Ramos (cell line): ENCODE results near the gene RBM33.
"Not testable (repeated sequence)": the region's sequence is repeated elsewhere in the genome, so short reads cannot be mapped to it uniquely, and the experiment has no call there.

Experiments used
- in situ Hi-C: fragments of 300-500 bp; cut with MboI; formaldehyde crosslinking; loops from one replicate; pipeline ENCODE4 v1.14.3; 2022; ENCODE audit warnings: low sequenced_read_pairs; ENCODE audit not compliant: unreplicated experiment

RBM33 gene, protein sequence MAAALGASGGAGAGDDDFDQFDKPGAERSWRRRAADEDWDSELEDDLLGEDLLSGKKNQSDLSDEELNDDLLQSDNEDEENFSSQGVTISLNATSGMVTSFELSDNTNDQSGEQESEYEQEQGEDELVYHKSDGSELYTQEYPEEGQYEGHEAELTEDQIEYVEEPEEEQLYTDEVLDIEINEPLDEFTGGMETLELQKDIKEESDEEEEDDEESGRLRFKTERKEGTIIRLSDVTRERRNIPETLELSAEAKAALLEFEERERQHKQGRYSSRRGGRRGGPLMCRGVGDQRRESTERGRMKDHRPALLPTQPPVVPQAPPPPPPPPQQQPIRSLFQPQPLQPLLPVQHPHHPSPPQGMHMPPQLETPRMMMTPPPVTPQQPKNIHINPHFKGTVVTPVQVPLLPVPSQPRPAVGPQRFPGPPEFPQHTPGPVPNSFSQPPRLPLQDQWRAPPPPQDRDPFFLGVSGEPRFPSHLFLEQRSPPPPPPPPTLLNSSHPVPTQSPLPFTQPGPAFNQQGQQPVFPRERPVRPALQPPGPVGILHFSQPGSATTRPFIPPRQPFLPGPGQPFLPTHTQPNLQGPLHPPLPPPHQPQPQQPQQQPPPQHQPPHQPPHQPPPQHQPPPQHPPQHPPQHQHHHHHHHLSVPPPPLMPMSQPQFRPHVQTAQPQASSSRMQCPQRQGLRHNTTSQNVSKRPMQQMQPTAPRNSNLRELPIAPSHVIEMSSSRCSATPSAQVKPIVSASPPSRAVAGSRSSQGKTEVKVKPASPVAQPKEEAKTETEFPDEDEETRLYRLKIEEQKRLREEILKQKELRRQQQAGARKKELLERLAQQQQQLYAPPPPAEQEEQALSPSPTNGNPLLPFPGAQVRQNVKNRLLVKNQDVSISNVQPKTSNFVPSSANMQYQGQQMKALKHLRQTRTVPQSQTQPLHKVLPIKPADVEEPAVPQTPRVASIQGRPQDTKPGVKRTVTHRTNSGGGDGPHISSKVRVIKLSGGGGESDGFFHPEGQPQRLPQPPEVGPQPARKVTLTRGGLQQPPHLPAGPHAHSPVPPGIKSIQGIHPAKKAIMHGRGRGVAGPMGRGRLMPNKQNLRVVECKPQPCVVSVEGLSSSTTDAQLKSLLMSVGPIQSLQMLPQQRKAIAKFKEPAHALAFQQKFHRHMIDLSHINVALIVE

DNA sequence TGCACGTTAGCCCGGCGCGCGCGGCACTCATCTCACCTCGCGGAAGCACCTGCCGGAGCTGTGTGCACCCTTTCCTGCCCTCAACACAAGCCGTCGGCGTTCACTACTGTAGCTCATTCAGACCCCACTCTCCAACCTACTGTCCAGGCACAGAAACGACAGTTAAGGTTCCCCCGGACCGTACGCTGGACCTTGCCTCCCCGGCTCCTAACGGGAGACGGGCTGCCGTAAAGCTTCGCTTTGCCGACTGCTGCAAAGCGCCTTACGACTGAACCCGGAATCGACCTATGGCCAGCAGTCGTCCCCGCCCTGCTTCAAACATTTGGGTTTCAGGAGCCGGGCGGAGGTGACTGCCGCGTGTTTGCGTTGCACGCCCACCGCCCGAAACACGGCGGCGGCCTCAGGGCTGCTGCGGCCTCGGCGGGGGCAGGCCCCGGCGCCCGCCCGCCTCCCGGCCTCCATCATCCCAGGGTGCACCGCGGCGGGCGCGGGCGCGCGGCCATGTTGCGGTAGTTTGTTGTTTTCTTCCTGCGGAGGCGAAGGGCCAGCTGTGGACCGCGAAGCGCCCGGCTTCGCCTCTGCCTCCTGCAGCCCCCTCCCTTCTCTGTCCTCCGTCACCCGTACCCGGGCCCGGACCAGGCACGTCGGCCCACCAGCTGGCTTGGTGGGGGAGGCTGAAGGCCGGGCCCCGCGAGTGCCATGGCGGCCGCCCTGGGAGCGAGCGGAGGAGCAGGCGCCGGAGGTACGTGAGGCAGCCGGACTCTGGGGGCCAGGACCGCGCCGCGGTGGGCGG, at the start of gene RBM33:
Gene RBM33 (plus strand): TSS at position 484 of the 793 bp plus-strand sequence. CDS start 216 bp downstream, at position 700.
- in situ Hi-C loops: no loop called here

DNA sequence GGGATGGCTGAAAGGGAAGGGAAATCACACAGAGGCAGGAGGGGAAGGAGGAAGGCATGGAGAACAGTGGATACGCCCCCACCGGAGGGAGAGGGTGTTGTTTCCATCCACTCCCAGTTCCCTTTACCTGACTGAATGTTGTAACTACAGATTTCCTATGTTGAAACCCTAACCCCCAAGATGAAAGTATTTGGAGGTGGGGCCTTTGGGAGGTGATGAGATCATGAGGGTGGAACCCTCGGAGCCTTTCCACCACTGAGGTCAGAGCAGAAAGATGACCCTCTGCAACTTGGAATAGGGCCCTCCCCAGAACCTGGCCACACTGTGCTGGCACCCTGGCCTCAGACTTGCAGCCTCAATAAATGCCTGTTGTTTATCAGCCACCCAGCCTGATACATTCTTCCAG, 49.5 kb upstream of the RBM33 start:
- in situ Hi-C loops: loop anchor here (5.0 kb wide), 1 partner anchor 162 kb away; no protein-coding TSS in a partner anchor

DNA sequence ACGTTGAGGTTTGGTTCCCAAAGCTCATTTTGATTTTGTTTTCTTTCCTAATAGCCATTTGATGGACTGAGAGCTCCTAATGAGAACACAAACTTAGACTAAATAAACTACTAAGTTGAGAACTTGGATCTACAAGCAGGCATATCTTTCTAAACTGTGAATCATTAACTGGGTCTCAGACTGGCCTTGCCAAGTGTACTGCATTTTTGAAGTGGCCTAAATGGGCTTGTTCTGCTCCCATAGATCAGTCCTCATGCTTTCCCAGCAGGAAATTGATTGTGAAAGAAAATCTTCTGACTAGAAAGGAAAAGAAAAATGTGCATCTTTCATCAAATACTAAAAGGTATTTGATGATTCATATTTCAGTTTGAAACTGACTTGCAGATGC, 46.7 kb upstream of the RBM33 start:
- in situ Hi-C loops: loop anchor here (5.0 kb wide), 1 partner anchor 160 kb away; no protein-coding TSS in a partner anchor

DNA sequence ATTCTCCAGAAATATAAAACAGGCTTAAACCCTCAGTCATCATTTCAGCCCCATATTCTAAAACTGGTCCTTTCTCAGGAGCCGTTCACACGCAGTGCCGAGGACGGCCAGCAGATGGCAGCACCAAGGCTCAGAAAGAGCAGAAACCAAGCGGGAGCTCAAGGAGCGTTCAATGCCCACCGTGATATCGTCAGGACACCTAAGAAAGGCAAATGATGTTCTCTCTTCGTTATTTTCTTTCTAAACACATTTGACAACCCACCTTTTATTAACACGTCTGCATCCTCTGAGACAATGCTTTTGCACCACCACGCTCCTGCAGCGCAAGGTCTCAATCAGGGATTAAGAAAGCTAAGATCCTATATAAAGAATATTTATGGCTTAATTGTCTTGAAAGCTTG, 45.7 kb upstream of the RBM33 start:
- in situ Hi-C loops: loop anchor here (5.0 kb wide), 1 partner anchor 158 kb away; no protein-coding TSS in a partner anchor

DNA sequence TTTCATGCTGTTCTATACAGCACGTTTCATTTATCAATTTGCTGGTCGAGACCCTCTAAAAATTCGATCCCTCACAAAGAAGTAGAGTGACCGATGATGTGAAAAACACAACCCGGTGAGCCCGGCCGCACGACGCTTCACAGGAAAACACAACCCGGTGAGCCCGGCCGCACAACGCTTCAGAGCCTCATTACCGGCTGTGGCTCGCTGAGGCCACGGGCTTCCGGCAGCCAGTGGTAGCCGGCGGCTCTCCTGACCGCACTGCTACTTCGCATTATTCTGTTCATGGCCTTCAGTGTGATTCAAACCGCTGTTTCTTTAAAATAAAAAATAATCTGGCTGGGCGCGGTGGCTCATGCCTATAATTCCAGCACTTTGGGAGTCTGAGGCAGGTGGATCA, 42.3 kb upstream of the RBM33 start:
- in situ Hi-C loops: no loop called here

DNA sequence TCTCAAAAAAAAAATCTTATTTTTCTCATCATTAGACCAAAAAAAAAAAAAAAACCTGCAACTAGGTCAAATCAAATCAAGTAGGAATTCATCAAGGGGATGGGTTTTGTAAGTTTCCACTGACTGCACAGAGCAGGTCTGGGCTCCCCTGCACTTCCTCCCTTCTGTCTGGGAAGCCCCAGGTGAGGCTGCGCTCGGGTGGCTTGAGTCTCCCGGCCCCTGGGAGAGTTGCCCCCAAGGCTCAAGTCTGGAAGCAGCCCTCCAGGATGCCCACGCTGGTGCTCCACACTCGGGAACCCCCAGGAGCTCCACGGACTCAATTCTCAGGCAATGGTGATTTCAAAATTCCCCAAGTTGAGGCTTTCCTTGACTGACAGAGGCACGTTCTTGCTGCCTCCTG, 41.7 kb upstream of the RBM33 start:
- in situ Hi-C loops: no loop called here

DNA sequence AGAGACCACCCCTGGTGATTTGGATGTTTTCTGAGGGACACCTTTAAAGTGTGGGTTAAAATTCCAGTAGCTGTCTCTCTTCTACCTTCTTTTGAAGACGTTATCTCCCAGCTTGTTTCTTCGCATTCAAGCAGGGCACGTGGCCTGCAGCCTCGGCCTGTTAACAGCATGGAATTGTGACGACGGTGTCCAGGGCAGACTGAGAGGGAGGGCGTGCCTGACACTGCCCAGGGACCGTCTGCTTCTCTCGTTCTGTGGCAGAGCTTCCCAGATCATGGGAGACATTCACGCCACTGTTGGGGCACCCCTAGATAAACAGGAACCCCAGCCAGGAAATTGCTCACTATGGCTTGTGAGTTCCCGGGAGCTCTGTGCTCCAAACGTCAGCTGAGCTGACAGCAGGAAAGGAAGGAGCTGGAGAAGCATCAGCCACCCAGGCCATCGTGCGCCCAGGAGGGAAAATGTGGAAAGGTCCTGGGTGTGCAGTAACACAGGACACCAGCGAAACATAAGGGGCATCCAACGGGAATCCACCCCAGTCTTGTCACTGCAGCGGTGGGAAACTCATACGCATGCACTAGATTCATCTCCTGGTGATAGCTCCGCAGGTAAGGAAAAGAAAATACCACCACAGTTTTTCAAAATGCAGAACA, 41.1 kb upstream of the RBM33 start:
- in situ Hi-C loops: no loop called here

DNA sequence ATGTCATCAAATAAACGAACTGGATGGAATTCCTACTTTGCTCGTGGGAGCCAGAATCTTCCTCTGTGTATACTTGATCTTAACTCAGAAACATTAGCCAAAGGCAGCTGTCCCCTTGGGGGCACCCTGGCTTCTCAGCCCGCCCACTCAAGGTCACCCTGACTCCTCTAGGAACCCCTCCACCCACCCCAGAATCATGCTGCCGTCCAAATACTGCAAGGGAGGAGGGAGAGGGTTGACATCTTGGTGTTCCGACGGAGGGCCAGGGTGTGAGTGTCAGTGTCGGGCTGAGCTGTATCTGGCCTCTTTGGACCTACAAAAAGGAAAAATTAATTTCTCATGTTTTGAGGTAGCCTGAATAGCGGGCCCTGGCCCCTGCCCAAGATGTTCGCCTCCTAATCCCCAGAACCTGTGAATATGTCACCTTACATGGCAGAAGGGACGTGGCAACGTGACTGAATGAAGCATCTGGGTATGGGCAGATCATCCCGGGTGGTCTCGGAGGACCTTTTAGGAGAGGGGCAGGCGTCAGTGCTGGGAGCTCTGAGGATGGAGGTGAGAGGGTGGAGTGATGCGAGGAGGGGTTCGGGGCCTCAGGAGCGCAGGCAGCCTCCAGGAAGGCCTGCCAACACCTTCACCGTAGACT, 40.5 kb upstream of the RBM33 start:
- in situ Hi-C loops: no loop called here

DNA sequence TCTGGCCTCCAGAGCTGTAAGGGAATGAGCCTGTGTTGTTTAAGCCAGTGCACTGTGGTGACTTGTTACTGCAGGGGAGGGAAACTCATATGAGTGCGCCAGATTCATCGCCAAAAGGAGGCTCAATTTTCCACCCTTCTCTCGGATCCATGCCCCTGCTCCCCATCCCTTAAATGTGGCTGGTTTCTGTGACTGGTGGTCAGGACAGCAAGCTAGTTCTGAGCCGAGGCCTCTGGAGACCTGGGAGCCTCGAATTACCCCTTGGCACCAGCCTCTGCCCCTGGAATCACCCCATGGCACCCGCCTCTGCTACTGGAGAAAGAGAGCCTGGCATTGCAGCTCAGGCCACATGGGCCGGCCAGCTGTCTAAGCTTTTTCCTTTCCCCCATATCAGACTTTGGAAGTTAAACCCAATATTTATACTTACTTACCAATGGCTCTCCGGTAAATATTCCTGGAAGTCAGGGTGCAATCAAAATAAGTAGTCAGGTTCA, 39.9 kb upstream of the RBM33 start:
- in situ Hi-C loops: no loop called here

DNA sequence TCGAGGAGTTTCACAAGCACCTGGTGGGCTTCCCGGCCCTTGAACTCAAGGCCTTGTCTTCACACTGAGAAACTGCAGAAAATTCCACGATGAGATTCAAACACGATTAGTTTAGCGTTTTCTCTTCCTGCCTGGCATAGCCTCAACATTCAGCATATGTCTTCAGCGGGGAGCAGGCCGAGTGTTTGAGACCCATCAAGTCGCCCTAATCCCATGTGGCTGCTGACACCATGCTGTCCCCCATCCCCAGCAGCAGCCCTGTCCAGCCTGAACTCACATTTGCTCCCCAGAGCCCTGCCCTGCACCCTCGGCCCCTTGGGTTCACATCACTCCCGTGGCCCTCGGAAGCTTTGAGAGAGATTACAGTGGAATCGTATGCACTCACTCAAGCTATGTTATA, 35.3 kb upstream of the RBM33 start:
- in situ Hi-C loops: no loop called here

DNA sequence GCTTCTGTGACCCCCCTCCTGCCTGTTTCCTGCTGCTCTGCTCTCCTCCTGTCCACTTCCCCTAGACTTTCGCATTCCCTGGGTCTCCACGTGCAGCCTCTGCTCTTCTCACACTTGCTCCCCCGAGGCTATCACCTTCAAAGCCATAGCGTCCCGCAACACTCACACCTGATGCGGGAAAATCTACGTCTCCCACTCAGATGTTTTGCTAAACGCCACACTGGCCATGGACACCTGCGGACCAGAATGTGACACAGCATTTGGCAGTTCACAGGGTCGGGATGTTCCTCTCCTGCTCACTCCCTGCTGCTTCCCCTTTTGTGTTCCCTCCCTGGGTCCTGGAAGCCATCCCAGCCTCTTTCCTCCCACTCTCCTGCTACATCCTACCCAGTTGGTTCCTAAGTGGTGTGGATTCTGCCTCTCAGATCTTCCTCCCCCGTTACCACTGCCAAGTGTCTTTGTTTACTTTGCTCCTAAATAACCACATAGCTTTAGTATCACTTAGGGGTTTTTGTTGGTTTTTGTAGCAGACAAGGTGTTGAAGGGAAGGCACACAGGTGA, 33.7 kb upstream of the RBM33 start:
- in situ Hi-C loops: no loop called here

DNA sequence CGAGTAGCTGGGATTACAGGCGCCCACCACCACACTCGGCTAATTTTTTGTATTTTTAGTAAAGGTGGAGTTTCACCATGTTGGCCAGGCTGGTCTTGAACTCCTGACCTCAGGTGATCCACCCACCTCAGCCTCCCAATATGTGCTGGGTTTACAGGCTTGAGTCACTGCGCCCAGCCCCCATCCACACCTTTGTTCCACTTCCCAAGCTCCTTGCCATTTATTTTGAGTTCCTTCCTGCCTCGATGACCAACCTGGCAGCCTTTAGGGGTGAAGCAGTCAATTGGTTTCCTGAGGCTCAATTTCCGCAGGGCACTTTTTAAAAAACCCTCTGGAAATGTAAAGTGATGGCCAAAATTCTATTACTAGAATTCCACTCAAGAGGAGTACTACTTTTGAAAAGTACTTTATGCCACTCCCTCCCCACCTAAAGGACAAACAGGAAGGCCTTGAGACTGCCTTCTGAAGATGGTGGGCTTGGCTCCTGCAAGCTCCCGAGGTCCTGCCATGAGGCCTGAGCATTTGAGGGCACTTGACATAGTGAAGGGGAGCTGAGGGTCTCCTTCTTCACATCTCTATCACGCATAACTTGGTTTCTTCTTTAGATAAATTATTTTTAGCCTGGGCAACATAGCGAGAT, 32.5 kb upstream of the RBM33 start:
- in situ Hi-C loops: no loop called here

DNA sequence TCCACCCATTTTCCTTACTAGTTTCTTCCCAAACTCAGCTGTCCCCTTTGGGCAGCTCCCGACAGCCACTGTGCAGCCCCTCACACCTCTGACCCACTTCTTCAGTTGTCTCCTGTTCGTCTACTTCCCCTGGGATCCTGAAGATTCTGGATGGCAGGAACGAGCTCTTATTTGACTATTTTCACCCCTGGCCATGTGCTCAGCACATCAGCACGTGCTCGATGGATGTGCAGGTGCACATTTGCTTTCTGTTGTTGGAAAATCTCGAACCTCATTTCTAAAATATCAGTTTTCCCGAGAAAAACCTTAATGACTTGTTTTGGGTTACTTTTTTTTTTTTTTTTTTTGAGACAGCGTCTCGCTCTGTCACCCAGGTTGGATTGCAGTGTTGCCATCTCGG, 31.8 kb upstream of the RBM33 start:
- in situ Hi-C loops: no loop called here

DNA sequence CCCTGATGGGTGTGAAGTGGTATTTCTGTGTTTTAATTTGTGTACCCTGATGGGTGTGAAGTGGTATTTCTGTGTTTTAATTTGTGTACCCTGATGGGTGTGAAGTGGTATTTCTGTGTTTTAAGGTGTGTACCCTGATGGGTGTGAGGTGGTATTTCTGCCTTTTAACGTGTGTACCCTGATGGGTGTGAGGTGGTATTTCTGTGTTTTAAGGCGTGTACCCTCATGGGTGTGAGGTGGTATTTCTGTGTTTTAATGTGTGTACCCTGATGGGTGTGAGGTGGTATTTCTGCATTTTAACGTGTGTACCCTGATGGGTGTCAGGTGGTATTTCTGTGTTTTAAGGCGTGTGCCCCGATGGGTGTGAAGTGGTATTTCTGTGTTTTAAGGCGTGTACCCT, 29.4 kb upstream of the RBM33 start:
- in situ Hi-C loops: not testable (repeated sequence)

DNA sequence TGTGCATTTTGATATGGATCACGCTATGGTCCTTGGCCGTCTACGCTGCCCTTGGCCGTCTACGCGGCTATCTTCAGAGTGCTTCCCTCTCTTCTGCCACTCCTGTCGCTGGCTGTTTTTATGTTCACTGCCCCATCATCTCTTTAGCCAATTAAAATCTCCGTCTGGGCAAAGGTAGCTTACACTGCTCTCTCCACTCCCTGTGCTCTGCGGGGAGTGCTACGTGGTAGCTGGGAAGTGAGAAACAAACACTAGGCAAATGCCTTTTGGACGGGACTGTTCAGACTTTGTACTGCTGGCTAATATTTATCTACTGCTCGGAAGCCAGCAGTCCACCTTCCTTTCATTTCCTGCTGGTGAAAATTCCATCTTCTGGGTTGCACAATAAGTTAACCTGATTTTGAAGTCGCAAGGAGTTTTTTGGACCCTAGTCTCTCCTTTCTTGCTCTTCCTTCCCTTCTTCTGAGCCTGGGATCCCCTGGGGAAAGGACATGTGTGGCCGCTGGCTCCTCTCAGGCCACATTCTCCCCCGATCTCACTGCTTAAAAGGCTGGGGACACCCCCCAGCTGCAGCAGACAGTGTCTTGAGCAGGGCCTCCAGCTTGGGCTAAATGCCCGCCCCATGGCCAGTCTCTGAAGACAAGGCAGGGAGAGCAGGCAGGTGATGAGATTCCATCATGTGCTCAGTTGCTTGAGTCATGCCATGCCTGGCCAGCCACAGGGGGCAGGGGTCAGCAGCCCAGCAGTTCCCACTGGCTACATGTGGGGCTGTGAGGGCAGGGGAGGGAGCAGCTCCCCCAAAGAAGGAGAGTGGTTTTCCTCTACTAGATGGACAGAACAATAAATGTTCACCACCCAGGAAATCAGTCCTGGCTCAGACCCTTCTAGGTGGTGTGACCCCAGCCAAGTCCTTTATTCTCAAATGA, 25.5 kb upstream of the RBM33 start:
- in situ Hi-C loops: no loop called here

DNA sequence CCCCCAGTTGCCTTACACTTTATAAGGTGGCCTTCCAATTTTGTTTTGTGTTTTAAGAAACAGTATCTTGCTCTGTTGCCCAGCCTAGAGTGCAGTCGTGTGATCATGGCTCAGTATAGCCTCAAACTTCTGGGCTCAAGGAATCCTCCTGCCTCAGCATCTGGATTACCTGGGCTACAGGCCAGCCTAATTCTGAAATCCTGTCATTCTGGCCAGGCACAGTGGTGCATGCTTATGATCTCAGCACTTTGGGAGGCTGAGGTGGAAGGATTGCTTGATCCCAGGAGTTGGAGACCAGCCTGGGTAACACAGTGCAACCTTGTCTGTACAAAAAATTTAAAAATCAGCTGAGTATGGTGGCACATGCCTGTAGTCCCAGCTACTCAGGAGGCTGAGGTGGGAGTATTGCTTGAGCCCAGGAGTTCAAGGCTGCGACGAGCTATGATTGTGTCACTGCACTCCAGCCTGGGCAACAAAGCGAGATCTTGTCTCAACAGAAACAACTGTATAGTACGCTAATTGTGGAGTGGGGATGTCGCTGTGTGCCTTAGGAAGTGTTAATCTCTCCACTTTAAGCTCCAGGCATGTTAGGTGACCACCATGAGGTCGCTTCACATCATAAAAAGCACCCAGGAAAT, 24.7 kb upstream of the RBM33 start:
- in situ Hi-C loops: no loop called here
